Posterior vena cava (tissue), 2 donors: ENCODE data around the gene SRD5A3. TPM values are rescaled to one million over a fixed set of nuclear protein-coding genes. Genes with fewer than 3 reads are reported as not detected.
A peak's percentile ranks its signal among the peaks of the same experiment; 100 is the strongest.

Experiments used
- DNase-seq: peaks from one replicate; pipeline ENCODE4 v3.0.0-alpha.2; 2020; ENCODE audit warnings: low spot score
- intact Hi-C, 2 donors: fragments of 100-400 bp; cut with DNase I; formaldehyde crosslinking; loops; one replicate each; pipeline versions ENCODE4 v1.14.1 to v1.14.2; 2022 to 2023
- total RNA-seq, 2 donors: library from RNA; stranded (reverse); fragmentation: NEBNext Ultra II Directional; extraction: Animal tissue kit (Norgen Biotek cat#: 25700); gene quantifications; one replicate each; pipeline ENCODE4 v1.2.1, GENCODE V29; 2021
- donor health status: DM: yes; HTN: yes; CAD: no.
- donor health status: DM: yes; HTN: yes; CAD: no.

The SRD5A3 gene
- total RNA-seq, 2 donors from 2014 or later, result 9.7 to 10.0 TPM

DNA sequence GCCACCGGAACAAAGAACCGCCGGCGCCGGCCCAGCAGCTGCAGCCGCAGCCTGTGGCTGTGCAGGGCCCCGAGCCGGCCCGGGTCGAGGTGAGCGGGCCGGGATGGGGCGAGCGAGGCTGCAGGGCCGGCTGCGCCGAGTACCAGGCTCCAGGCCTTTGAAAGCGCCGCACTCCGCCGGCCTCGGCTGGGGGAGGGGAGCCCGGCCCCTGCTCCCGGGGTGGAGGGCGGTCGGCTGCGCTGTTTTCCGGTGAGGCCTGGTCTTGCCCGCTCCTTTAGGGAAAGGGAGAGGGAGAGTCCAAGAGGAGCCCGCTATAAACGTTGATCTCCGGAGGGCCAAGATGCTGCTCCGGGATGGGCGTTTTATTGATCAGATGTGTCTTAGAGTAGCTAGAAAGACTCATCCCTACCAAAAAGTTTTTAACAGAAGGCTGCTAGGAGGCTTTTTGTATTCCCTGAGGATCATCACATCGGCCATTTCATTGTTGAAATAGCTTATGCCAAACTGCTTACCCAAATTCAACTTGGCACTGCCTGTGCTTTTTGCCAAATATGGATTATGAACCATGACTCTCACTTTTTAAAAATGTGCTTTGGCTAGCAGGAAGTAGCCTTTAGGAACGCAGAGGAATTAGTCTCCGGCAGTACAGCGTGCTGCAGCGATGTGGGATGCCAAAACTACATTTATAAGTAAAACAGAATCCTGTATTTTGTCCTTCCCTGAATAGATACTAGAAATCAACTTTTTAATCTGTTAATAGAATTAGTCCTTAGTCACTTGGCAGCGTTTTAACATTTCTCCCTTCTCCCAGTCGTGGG, 50.5 kb downstream of the SRD5A3 start:
- intact Hi-C loops, result loop anchor here in 1 of 2 donors (5.0 kb wide), 2 partner anchors 49 to 456 kb away; partner anchors contain the start of genes EXOC1 and SRD5A3
- DNase-seq, result peak; percentile 84

DNA sequence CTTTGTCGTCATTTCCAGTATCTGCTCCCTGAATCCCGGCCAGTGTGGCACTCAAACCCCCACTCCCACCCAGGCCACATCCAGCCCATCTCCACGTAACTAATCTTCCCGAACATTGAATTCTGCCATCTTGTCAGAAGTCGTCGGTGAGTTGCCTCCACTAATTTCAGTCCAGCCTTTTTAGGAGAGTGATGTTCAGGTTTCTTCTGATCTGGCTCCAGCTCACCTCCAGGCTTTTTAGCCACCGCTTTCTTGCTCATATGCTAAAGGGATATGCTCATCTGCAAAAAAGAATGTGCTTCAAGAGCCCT, 51.0 kb downstream of the SRD5A3 start:
- intact Hi-C loops, result loop anchor here in 1 of 2 donors (5.0 kb wide), 2 partner anchors 50 to 455 kb away; partner anchors contain the start of genes EXOC1 and SRD5A3
- DNase-seq, result no peak

DNA sequence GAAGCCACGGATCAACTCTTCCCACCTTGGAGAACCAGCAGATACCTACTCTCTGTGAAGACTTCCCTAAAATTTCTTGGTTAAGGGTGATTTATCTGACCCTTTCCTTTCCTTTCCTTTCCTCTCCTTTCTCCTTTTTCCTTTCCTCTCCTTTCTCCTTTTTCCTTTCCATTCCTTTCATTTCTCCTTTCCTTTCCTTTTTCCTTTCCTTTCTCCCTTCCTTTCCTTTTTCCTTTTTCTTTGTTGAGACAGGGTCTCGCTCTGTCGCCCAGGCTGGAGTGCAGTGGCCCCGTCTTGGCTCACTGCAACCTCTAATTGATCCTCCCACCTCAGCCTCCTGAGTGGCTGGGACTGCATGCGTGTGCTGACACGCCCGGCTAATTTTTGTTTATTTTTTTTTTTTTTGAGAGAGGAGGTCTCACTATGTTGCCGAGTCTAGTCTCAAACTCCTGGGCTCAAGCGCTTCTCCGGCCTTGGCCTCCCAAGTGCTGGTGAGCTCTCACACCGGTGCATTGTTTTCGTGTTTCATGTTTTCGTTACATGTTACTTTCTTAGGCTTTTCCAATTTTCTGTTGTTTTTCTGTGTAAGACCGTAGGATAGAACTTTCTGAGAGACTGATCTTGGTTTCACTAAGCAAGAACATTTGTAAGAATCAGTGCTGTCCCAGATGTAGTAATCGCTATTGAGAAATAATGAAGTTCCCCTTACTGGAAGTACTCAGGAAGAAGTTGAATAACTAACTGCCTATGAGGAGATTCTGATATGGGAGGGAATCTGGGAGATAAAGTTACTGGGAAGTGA, 51.7 kb downstream of the SRD5A3 start:
- intact Hi-C loops, result loop anchor here in 1 of 2 donors (5.0 kb wide), 2 partner anchors 50 to 455 kb away; partner anchors contain the start of genes EXOC1 and SRD5A3
- no peak for DNase-seq

DNA sequence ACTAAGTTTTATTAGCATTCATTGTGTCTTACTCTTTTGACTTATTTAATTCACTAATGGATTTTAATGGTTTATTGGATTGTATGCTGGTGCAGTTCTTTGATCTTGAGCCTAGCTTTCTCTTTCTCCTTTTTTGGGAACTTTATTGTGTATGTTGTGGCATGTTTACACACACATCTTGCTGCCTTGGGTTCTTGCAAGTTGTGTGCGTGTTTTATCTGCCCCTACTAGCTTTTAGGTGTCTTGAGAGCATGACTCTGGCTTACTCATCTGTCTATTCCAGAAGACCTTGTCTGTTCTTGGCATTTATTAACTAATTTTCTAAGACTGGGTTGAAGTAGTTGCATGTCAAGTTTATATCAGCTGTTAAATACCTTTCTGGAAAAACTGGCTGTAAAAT, 52.4 kb downstream of the SRD5A3 start:
- no peak for DNase-seq
- intact Hi-C loops, result loop anchor here in 1 of 2 donors (5.0 kb wide), 2 partner anchors 51 to 454 kb away; partner anchors contain the start of genes EXOC1 and SRD5A3

DNA sequence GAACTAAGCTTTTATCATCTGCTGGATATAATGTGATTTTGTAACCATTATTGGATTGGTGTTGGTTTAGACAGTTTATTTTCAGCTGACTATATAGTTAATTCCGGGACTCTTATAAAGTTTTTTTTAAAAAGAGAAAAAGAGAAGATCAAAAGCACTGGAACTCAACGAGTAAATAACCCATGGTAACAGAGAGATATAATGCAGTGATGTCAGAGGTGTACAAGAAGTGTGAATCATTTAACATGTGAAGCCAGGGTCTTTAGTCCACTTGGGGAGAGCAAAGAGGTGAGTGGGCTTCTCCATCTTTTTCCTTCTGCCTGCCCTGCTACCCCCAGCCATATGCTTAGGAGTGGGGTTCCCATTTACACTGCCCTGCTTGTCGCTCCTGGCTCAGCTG, 52.9 kb downstream of the SRD5A3 start:
- intact Hi-C loops, result loop anchor here in 1 of 2 donors (5.0 kb wide), 2 partner anchors 52 to 453 kb away; partner anchors contain the start of genes EXOC1 and SRD5A3
- no peak for DNase-seq

DNA sequence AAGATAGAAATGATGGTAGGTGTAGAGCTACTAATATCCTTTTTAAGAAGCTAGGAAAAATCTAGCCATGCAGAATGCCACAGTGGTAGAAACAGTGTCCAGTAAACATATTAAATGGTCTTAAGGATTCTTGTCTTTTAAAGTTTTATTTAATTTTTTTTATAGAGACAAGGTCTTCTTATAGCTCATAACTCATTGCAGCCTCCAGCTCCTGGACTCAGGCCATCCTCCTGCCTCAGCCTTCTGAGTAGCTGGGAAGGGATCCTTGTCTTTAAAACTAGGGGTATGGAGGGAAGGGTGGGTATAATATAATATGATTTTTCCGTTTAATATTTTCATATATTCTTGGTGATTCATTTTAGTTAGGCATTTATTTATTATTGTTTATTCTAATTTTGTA, 53.5 kb downstream of the SRD5A3 start:
- intact Hi-C loops, result loop anchor here in 1 of 2 donors (5.0 kb wide), 2 partner anchors 52 to 453 kb away; partner anchors contain the start of genes EXOC1 and SRD5A3
- DNase-seq, result no peak

DNA sequence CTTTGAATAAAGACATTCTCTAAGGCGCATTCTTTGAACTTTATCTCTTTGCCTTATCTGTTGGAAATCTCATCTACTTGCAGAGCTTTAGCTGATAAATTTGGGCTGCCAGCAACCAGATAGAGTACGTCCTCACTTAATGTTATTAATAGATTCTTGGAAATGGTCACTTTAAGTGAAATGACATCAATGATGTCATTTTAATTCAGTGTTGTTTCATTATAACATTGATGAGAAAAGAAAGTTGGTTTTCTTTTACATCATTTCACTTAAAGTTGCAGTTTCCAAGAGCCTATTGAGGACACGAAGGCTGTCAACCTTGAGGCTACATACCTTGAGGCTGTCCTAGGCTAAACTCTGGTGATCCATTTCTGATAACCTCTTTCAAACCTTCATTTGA, 59.0 kb downstream of the SRD5A3 start:
- DNase-seq, result no peak
- intact Hi-C loops, result no loop called here

DNA sequence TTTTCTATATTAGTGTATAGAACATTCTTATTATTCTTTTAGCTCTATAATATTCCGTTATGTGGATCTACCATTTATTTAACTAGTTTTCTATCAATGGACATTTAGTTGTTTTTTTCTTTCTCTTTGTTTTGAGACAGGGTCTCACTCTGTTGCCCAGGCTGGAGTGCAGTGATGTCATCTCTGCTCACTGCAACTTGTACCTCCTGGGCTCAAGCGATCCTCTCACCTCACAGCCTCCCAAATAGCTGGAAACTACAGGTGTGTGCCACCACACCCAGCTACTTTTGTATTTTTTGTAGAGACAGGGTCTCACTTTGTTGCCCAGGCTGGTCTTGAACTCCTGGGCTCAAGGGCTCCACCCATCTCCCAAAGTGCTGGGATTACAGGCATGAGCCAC, 60.5 kb downstream of the SRD5A3 start:
- intact Hi-C loops, result no loop called here
- DNase-seq, result no peak

DNA sequence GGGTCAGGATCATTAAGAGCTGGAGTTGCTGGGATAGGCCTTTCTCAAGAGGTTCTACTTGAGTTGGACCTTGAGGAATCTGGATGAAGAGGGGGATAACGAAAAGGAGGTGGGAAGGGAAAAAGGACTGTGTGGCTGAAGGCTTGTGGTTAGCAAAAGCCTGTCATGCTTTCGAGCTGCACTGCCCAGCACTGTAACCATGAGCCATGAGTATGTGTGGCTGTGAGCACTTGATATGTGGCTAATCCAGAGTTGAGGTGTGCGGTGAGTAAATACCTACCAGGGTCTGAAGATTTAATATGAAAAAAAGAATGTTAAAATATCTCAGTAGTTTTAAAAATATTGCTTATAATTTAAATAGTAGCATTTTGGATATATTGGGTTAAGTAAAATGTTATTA, 61.1 kb downstream of the SRD5A3 start:
- DNase-seq, result no peak
- intact Hi-C loops, result no loop called here

DNA sequence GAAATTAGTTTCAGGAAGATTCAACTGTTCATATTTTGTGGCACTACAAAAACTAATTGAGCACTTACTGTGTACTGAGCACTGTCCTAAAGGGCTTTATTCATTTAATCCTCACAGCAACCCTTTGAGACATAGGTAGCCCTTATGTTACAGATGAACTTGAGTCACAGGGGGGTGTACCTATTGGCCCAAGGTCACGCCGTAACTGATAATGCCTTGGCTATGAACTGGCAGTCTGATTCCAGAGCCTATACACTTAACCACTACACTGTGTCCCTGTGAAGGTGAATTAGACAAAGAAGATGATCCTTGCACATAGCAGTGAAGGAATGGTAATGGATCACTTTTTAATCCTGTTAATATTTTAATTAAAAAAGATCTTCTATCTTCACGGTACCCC, 61.7 kb downstream of the SRD5A3 start:
- no peak for DNase-seq
- intact Hi-C loops, result no loop called here

DNA sequence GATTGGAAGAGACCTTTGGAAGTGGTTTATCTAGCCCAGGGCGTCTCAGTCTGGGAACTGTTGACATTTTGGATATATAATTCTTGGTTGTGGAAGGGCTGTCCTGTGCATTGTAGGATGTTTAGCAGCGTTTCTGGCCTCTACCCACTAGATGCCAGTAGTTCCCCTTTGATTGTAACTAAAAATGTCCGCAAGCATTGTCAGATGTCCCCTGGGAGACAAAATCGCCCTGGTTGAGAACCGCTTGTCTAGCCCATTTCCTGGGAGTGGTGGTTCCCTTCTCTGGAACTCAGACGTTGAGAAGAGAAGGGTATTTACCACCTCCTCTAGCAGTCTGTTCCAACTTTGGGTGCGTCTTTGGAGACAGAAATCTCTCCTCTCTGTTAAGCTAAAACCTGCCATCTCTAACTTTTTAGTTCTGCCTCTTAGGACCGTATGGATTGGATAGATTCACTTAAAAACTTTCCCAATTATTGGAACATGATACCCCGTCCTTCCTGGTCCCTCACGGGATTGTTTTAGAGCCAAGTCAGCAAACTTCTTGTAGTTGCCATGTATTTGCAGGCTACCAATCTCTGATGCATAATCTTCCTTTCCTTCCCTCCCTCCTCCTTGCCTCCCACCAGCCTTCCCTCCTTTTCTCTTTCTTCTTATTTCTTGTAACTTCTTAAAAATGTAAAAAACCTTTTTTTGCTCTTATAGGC, 63.6 kb downstream of the SRD5A3 start:
- no peak for DNase-seq
- intact Hi-C loops, result no loop called here

DNA sequence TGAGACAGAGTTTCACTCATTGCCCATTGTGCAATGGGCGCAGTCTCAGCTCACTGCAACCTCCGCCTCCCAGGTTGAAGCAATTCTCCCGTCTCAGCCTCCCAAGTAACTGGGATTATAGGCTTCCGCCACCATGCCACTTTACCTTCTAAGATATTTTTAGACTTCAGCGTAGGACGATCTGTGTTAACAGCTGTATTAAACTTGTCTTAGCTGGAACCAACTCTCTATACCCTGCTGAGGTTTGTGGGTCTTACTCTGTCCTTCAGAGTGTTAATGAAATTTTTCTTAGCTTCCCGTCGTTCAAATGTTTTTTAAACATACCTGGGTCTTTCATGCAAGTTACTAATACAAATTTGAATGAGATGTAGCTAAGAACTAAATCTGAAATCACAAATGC, 64.4 kb downstream of the SRD5A3 start:
- no peak for DNase-seq
- intact Hi-C loops, result no loop called here

DNA sequence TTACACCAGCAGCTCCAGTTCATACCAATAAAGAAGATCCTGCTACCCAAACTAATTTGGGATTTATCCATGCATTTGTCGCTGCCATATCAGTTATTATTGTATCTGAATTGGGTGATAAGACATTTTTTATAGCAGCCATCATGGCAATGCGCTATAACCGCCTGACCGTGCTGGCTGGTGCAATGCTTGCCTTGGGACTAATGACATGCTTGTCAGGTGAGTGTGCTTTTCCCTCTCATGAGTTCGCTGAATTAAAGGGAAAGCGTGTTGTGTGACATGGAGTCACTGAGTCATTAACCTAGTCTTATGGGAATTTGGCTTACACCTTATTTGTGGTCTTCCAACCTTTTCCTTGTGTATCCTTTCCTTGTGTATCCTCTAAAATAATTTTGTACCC, 65.6 kb downstream of the SRD5A3 start:
- intact Hi-C loops, result no loop called here
- DNase-seq, result no peak

DNA sequence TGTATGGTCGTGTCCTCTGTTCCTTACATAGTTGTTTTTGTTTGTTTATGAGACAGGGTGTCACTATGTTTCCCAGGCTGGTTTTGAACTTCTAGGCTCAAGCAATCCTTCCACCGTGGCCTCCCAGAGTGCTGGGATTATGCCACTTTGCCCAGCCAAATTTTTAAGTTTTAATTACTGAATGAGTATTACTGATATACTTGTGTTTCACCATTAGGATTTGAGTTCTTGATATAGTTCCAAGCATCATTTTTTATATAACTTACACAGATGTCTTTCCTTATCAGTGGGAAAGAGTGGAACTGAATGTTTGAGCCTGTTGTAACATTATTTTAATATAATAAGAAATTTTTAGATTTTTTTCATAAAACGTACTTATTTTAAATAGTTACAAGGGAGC, 70.1 kb downstream of the SRD5A3 start:
- intact Hi-C loops, result no loop called here
- no peak for DNase-seq

Other genes with a start within 250 kb of the SRD5A3 start
- 10 to 100 TPM; 14.5 to 15.1 TPM for gene KDR, start 220.6 kb upstream of the SRD5A3 start, total RNA-seq
- 100 to 1,000 TPM; 132 to 149 TPM for gene TMEM165, start 49.7 kb downstream of the SRD5A3 start, total RNA-seq
- 10 to 100 TPM; 35.2 to 45.1 TPM for gene CLOCK, start 200.7 kb downstream of the SRD5A3 start, total RNA-seq
- gene PDCL2, start 246.0 kb downstream of the SRD5A3 start, total RNA-seq, result not detected